ENCODE results near the gene ATP8A1.
"Not testable (repeated sequence)": the region's sequence is repeated elsewhere in the genome, so short reads cannot be mapped to it uniquely, and the experiment has no call there.

The ATP8A1 gene

GRCh38 chr4:42474406-42474805 lies 182.5 kb downstream of the ATP8A1 start:
- FAIRE-seq: no peak
- no peak for DNase-seq (ENCODE audit: low spot score)

- FAIRE-seq: no peak
These were observed 183.7 kb downstream of the ATP8A1 start for GRCh38 chr4:42473071-42473684.

GRCh38 chr4:42471896-42472295 lies 185.0 kb downstream of the ATP8A1 start:
- DNase-seq (ENCODE audit: low spot score): no peak
- FAIRE-seq: no peak

More at GRCh38 chr4:42473071-42473684, 183.7 kb downstream of the ATP8A1 start:
- DNase-seq (ENCODE audit: low spot score): no peak

GRCh38 chr4:42470023-42470422 lies 186.9 kb downstream of the ATP8A1 start:
- FAIRE-seq: no peak
- DNase-seq (ENCODE audit: low spot score): no peak

- DNase-seq (ENCODE audit: low spot score); FAIRE-seq: not testable (repeated sequence)
These were observed 189.1 kb downstream of the ATP8A1 start for GRCh38 chr4:42467777-42468176.

GRCh38 chr4:42466273-42466844 lies 190.5 kb downstream of the ATP8A1 start:
- FAIRE-seq (no peak), DNase-seq (ENCODE audit: low spot score) (no peak)

GRCh38 chr4:42464550-42465094 lies 192.3 kb downstream of the ATP8A1 start:
- no peak for FAIRE-seq
- no peak for DNase-seq (ENCODE audit: low spot score)

GRCh38 chr4:42461216-42461615 lies 195.7 kb downstream of the ATP8A1 start:
- FAIRE-seq; DNase-seq (ENCODE audit: low spot score): not testable (repeated sequence)

- no peak for FAIRE-seq
These were observed 196.9 kb downstream of the ATP8A1 start for GRCh38 chr4:42460043-42460442.

GRCh38 chr4:42458657-42459056 lies 198.2 kb downstream of the ATP8A1 start:
- DNase-seq (ENCODE audit: low spot score) (no peak), FAIRE-seq (no peak)

More at GRCh38 chr4:42460043-42460442, 196.9 kb downstream of the ATP8A1 start:
- no peak for DNase-seq (ENCODE audit: low spot score)

GRCh38 chr4:42454755-42455420 lies 202.0 kb downstream of the ATP8A1 start:
- peak; percentile 25 for DNase-seq (ENCODE audit: low spot score)
- peak; percentile 79 for FAIRE-seq

GRCh38 chr4:42453612-42454011 lies 203.3 kb downstream of the ATP8A1 start:
- FAIRE-seq (no peak), DNase-seq (ENCODE audit: low spot score) (no peak)

- FAIRE-seq: peak; percentile 84
- peak; percentile 16 for DNase-seq (ENCODE audit: low spot score)
These were observed 204.1 kb downstream of the ATP8A1 start for GRCh38 chr4:42452823-42453222.

GRCh38 chr4:42446823-42447222 lies 210.1 kb downstream of the ATP8A1 start:
- no peak for FAIRE-seq
- no peak for DNase-seq (ENCODE audit: low spot score)

GRCh38 chr4:42445038-42445437 lies 211.9 kb downstream of the ATP8A1 start:
- DNase-seq (ENCODE audit: low spot score): no peak
- no peak for FAIRE-seq

- FAIRE-seq: no peak
- no peak for DNase-seq (ENCODE audit: low spot score)
These were observed 214.3 kb downstream of the ATP8A1 start for GRCh38 chr4:42442601-42443000.

GRCh38 chr4:42440083-42440482 lies 216.8 kb downstream of the ATP8A1 start:
- DNase-seq (ENCODE audit: low spot score): no peak
- no peak for FAIRE-seq

- DNase-seq (ENCODE audit: low spot score): no peak
- FAIRE-seq: no peak
These were observed 219.9 kb downstream of the ATP8A1 start for GRCh38 chr4:42436928-42437565.

- FAIRE-seq (no peak), DNase-seq (ENCODE audit: low spot score) (no peak)
These were observed 228.9 kb downstream of the ATP8A1 start for GRCh38 chr4:42428036-42428435.

GRCh38 chr4:42425146-42426065 lies 231.5 kb downstream of the ATP8A1 start:
- no peak for DNase-seq (ENCODE audit: low spot score)
- FAIRE-seq: no peak

- DNase-seq (ENCODE audit: low spot score) (no peak), FAIRE-seq (no peak)
These were observed 236.8 kb downstream of the ATP8A1 start for GRCh38 chr4:42420140-42420539.

Measured in RCC 7860 (cell line).